NCI-H748 (cell line): ENCODE results near the gene CEP83.

ENCODE experiments used
- DNase-seq: peaks from one replicate; lab custom pipeline; 2025; ENCODE audit not compliant: unreplicated experiment; lab: John Stamatoyannopoulos, UW

The CEP83 gene

GRCh38 chr12:94272280-94272679 is 187.4 kb downstream of the CEP83 start:
- no peak for DNase-seq

DNA sequence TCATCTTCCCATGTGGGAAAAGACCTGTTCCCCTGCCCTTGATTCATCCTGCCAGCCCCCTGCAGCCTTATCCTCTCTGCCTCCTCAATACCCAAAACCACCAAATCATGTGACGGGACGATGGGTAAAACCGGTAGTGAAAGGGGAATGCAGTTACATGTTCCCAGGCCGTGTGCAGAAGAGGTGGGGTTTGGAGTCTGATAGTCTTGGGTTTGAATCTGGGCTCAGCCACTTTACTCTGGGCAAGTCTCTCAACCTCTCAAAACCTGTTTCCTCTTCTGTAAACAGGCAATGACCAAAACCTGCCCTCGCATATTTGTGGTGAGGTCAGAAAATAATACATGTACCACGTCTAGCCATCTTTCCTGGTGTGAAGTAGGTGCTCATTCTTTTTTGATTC is 188.3 kb downstream of the CEP83 start:
- no peak for DNase-seq

DNA sequence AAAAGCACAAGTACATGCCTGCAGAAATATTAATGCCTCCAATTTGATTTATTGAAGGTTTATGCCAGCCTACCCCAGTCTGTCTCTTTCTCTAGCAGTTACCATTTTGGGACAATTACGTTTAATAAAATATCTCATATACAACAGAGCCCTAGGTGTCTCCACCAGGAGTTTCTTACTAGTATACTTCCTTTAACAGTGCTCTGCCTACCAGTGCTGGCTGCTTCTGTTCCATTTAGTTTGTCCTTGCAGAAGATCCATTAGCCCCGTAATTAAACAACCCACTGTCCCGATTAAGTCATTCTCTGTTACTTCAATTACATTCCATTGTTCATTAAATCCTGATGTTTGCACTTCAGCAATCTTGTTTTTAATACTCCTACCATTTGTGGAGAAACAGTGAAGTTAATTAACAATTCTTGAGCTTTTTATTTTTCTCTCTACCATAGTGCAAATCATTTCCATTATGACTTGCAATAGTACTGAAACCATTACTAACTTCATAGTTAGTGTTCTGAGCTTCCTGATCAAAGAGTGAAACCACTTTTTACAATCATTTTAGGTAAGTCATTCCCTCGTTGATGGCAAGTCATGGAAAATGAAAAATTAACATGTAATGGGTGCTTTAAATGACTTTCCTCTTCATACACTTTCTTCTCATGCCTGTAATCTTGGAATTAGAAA is 190.2 kb downstream of the CEP83 start:
- DNase-seq, result no peak

DNA sequence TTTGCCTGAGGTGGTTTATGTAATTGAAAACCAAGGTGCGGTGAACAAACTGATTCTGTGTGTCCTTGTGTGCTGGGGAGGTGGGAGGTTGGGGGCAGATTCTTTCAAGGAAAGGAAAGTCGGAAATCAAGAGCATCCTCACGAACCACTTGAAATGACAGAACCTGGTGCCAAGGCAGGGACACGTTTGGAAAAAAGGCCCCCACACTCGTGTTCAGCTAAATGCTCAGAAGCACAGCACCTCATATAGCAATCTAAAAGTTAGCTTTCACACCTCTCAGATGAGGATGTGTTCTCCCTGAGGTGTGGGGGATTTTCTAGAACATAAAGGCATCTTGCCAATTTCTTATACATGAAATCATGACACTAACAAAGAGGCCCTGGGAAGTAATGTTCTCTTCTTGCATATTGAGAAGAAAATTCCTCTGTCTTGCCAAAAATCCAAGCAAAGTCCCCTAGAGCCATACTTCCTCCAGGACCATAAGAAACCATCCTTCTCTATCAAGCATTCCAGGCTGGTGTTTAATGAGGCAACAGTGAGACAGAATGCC is 191.7 kb downstream of the CEP83 start:
- DNase-seq, result no peak

DNA sequence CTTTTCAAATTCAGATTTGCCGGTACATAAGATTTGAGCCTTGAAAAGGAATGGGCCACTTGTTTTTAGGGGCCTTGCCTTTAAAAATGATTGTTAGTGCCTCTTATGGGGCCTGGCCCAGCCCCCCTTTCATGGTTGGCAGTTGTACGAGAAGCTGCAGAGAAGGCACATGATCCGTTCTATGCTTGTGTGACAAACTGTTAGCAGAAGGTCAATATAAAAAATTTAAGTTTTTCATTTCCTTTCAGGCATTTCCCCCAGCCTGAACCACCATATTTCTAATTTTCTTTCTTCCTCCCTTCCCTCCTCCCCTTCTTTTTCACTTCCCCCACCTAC is 192.2 kb downstream of the CEP83 start:
- DNase-seq, result no peak

- DNase-seq, result no peak
Measured at GRCh38 chr12:94266796-94267536, 192.7 kb downstream of the CEP83 start.

GRCh38 chr12:94265966-94266745 is 193.5 kb downstream of the CEP83 start:
- no peak for DNase-seq

GRCh38 chr12:94265539-94265938 is 194.1 kb downstream of the CEP83 start:
- DNase-seq, result no peak

- no peak for DNase-seq
Measured at GRCh38 chr12:94264736-94265485, 194.8 kb downstream of the CEP83 start.

GRCh38 chr12:94263905-94264561 is 195.6 kb downstream of the CEP83 start:
- DNase-seq, result peak; percentile 26

GRCh38 chr12:94263011-94263811 is 196.5 kb downstream of the CEP83 start:
- DNase-seq, result no peak

- peak; percentile 46 for DNase-seq
Measured at GRCh38 chr12:94262228-94263010, 197.2 kb downstream of the CEP83 start.

DNA sequence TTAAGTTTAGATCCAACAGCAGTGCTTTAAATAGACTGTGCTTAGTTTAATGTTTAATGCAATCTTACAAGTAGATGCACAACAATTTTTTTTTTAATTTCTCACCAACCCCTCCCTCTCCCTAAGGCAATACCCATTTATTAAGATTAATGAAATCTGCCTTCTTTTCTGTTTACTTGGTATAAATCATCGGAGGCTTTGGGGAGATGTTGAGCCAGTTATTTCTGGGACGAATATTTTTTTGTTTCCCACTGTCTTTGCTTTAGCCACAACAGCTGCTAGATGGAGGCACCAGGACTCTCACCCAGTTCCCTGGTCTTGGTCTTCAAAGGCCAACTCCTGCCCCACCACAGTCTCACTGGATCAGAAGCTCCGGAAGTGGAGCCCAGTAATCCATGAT is 197.9 kb downstream of the CEP83 start:
- no peak for DNase-seq

DNA sequence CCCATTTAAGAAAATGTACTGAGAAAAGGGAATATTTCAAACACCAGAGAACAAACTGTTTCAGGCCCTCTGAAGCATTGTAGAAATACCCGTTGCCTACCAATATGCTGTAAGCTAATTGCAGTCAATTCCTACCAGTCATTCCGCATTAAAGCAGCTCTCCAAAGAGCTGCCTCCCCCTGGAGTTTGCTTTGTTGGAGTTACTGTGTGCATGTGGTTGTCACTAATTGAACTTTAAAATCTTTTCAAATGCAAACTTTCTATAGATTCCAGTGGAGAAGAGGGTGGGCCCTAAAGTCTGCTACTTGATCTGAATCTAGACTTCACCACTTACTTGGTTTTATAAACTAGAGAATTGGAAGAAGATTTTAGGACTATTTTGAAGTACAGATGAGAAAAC is 198.5 kb downstream of the CEP83 start:
- DNase-seq, result no peak

GRCh38 chr12:94260717-94261116 is 198.9 kb downstream of the CEP83 start:
- DNase-seq, result no peak

- DNase-seq, result no peak
Measured at GRCh38 chr12:94260017-94260416, 199.7 kb downstream of the CEP83 start.

GRCh38 chr12:94258593-94258992 is 201.1 kb downstream of the CEP83 start:
- DNase-seq, result no peak
